DND-41 (cell line): ENCODE results near the gene NUP214.

ENCODE experiments used
- ATAC-seq: fragments of 200-7000 bp; cut with Tn5 transposase; 3 replicates; pipeline ENCODE4 v1.9.1; 2021; ENCODE audit warnings: low read depth; ENCODE audit not compliant: insufficient read depth
- DNase-seq: peaks from one replicate; pipeline ENCODE4 v3.0.0-alpha.2; 2020
- H2AFZ ChIP-seq: 2 replicates; pipeline ENCODE4 v1.6.0; 2012; ENCODE audit warnings: low read depth, low read length
- H3K27ac ChIP-seq: 2 replicates; pipeline ENCODE4 v1.5.1; 2012; ENCODE audit warnings: low read length, inconsistent platforms
- H3K27me3 ChIP-seq: fragments of 200-600 bp; sonication (generic); 2 replicates; pipeline ENCODE4 v1.6.0; 2012; ENCODE audit warnings: low read length, mild to moderate bottlenecking, inconsistent platforms; ENCODE audit not compliant: insufficient read depth, poor library complexity
- H3K36me3 ChIP-seq: 2 replicates; pipeline ENCODE4 v1.5.1; 2012; ENCODE audit warnings: low read length, inconsistent platforms; ENCODE audit not compliant: insufficient read depth
- H3K4me1 ChIP-seq: 2 replicates; pipeline ENCODE4 v1.5.1; 2012; ENCODE audit warnings: mild to moderate bottlenecking, low read length; ENCODE audit not compliant: insufficient read depth
- H3K4me2 ChIP-seq: 2 replicates; pipeline ENCODE4 v1.6.0; 2012; ENCODE audit warnings: mild to moderate bottlenecking, moderate library complexity, low read length, inconsistent platforms; ENCODE audit not compliant: insufficient read depth
- H3K4me3 ChIP-seq, 2 experiments: fragments of 200-600 bp in 1 of 2; shearing (Covaris generic) in 1 of 2; 2 replicates each; pipeline ENCODE4 v1.5.1; 2012 to 2016; ENCODE audit warnings: inconsistent platforms in 2 of 2, low read length in 2 of 2, mild to moderate bottlenecking in 2 of 2, low read depth in 1 of 2, moderate library complexity in 1 of 2
- H3K79me2 ChIP-seq: 2 replicates; pipeline ENCODE4 v1.6.0; 2012; ENCODE audit warnings: low read length, inconsistent platforms; ENCODE audit not compliant: insufficient read depth
- H3K9ac ChIP-seq: 2 replicates; pipeline ENCODE4 v1.6.0; 2012; ENCODE audit warnings: low read depth, mild to moderate bottlenecking, inconsistent platforms, low read length, moderate library complexity
- H3K9me3 ChIP-seq: 2 replicates; pipeline ENCODE4 v1.5.1; 2012; ENCODE audit warnings: low read length, moderate library complexity, mild to moderate bottlenecking, inconsistent platforms; ENCODE audit not compliant: insufficient read depth, severe bottlenecking
- H4K20me1 ChIP-seq: 2 replicates; pipeline ENCODE4 v1.6.0; 2012; ENCODE audit warnings: low read length; ENCODE audit not compliant: insufficient read depth
- EZH2 ChIP-seq: IDR thresholded peaks from 3 replicates; pipeline ENCODE4 v1.6.1; 2012; ENCODE audit warnings: borderline replicate concordance, low read depth, mild to moderate bottlenecking, moderate library complexity, low read length, inconsistent platforms; ENCODE audit not compliant: severe bottlenecking
- TF ChIP-seq, protein P1 (sequence below): IDR thresholded peaks from 2 replicates; pipeline ENCODE4 v1.5.1; 2012; ENCODE audit warnings: borderline replicate concordance, low read length, moderate library complexity, mild to moderate bottlenecking; ENCODE audit not compliant: poor library complexity, severe bottlenecking; ENCODE audit errors: extremely low read depth

Gene NUP214

DNA sequence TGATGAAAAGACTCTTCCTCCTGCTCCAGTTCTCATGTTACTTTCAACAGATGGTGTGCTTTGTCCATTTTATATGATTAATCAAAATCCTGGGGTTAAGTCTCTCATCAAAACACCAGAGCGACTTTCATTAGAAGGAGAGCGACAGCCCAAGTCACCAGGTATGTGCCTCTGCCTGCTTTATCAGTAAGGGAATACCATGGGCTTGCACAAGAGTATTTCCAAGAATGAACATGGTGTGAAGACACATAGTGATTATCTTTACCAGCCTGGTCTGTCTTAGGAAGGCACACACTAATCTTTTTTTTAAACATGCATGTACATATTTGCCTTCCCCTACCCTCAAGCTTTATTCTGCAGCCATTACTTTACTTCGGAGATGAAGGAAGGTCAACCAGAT is 15.2 kb downstream of the NUP214 start:
- Histone ChIP-seq H3K27ac (no peak overlapping the region), H3K79me2 (no peaks in the 10 kb centered on the region), H3K27me3 (no peaks in the 10 kb centered on the region), H3K9ac (no peak overlapping the region), H3K36me3 (peaks cover 86% of the 10 kb centered on the region), H3K4me1 (no peaks in the 10 kb centered on the region), H3K9me3 (no peaks in the 10 kb centered on the region), H2AFZ (no peak overlapping the region), H3K4me2 (no peak overlapping the region), H3K4me3 (no peak overlapping the region), H4K20me1 (no peaks in the 10 kb centered on the region)
- TF ChIP-seq EZH2, result no peak
- TF ChIP-seq, protein P1, sequence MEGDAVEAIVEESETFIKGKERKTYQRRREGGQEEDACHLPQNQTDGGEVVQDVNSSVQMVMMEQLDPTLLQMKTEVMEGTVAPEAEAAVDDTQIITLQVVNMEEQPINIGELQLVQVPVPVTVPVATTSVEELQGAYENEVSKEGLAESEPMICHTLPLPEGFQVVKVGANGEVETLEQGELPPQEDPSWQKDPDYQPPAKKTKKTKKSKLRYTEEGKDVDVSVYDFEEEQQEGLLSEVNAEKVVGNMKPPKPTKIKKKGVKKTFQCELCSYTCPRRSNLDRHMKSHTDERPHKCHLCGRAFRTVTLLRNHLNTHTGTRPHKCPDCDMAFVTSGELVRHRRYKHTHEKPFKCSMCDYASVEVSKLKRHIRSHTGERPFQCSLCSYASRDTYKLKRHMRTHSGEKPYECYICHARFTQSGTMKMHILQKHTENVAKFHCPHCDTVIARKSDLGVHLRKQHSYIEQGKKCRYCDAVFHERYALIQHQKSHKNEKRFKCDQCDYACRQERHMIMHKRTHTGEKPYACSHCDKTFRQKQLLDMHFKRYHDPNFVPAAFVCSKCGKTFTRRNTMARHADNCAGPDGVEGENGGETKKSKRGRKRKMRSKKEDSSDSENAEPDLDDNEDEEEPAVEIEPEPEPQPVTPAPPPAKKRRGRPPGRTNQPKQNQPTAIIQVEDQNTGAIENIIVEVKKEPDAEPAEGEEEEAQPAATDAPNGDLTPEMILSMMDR, result no peak
- DNase-seq (no peak), ATAC-seq (no peak)

DNA sequence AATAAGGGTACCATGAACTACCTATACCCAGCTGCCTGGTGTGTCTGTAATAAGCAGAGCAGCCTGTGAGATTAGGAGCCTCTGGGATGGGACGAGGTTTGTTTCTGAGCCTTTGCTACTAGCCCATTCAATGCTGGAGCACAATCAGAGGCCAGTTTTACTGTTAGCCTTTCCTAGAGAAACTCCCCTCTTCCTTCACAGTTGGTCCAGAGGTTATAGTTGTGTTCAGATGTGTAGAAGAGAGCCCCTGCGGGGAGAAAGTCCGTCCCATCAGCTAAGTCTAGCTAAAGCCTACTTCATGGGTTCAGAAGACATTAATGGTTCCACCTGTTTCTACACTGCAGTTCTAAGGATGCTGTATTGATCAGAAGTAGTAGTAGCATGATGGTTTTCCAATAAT is 16.8 kb downstream of the NUP214 start:
- Histone ChIP-seq H3K27ac (no peak overlapping the region), H3K4me2 (no peak overlapping the region), H3K27me3 (no peaks in the 10 kb centered on the region), H3K36me3 (peaks cover 84% of the 10 kb centered on the region), H3K9ac (no peak overlapping the region), H4K20me1 (no peaks in the 10 kb centered on the region), H2AFZ (no peak overlapping the region), H3K4me3 (no peak overlapping the region), H3K9me3 (no peaks in the 10 kb centered on the region), H3K4me1 (no peaks in the 10 kb centered on the region), H3K79me2 (no peaks in the 10 kb centered on the region)
- no peak for TF ChIP-seq EZH2
- TF ChIP-seq, protein P1, result no peak
- DNase-seq (no peak), ATAC-seq (no peak)

DNA sequence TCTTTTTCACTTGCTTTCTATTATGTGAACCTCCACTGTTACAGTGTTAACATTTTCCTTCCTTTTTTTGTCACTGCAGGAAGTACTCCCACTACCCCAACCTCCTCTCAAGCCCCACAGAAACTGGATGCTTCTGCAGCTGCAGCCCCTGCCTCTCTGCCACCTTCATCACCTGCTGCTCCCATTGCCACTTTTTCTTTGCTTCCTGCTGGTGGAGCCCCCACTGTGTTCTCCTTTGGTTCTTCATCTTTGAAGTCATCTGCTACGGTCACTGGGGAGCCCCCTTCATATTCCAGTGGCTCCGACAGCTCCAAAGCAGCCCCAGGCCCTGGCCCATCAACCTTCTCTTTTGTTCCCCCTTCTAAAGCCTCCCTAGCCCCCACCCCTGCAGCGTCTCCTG is 18.8 kb downstream of the NUP214 start:
- Histone ChIP-seq H3K79me2 (no peaks in the 10 kb centered on the region), H3K27ac (no peak overlapping the region), H3K4me2 (no peak overlapping the region), H2AFZ (no peak overlapping the region), H3K9ac (no peak overlapping the region), H3K4me3 (no peak overlapping the region), H3K36me3 (peaks cover 90% of the 10 kb centered on the region), H3K9me3 (no peaks in the 10 kb centered on the region), H4K20me1 (no peaks in the 10 kb centered on the region), H3K4me1 (no peaks in the 10 kb centered on the region), H3K27me3 (no peaks in the 10 kb centered on the region)
- DNase-seq (no peak), ATAC-seq (no peak)
- TF ChIP-seq, protein P1, result no peak
- no peak for TF ChIP-seq EZH2

DNA sequence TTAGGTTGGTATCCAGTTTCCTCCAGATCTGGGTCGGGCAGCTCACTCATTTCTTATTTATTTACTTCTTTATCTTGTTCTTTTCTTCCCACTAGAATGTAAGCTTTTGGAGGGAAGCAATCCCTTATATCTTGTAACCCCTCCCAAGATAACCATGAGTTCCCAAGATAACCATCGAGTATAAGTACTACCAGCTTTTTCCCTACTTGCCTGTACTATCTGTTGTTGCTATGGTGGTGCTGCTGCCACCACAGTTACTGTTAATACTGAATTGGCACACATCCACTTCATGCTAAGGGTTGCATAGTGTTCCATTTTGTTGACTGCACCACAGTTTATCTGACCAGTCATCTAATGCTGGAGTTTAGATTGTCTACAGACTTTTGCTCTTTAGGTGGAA is 19.9 kb downstream of the NUP214 start:
- TF ChIP-seq EZH2, result no peak
- TF ChIP-seq, protein P1, result no peak
- Histone ChIP-seq H3K9me3 (no peaks in the 10 kb centered on the region), H3K9ac (no peak overlapping the region), H3K4me1 (no peaks in the 10 kb centered on the region), H3K4me3 (no peak overlapping the region), H3K79me2 (no peaks in the 10 kb centered on the region), H3K36me3 (peaks cover 90% of the 10 kb centered on the region), H3K27me3 (no peaks in the 10 kb centered on the region), H4K20me1 (no peaks in the 10 kb centered on the region), H3K27ac (no peak overlapping the region), H3K4me2 (no peak overlapping the region), H2AFZ (no peak overlapping the region)
- no peak for DNase-seq
- ATAC-seq, result no peak
